K562 (cell line): Measurements from ENCODE around the gene OGFR. TPM values are rescaled to one million over a fixed set of nuclear protein-coding genes. Genes with fewer than 3 reads are reported as not detected.

Source experiments
- ATAC-seq: fragments of 200-7000 bp; cut with Tn5 transposase; 3 replicates; pipeline ENCODE4 v1.9.1; 2020; ENCODE audit warnings: moderate library complexity
- BruUV-seq: library from RNA; stranded (reverse); fragments of 400-500 nt; replicated peaks from 2 replicates; lab custom pipeline; 2021; lab: Mats Ljungman, UMichigan
- CTCF ChIA-PET: fragments of 300-600 bp; formaldehyde crosslinking; extraction: SDS; loops from one replicate; lab custom pipeline; 2021; ENCODE audit warnings: low intra/inter-chr PET ratio; lab: Yijun Ruan, JAX
- POLR2A ChIA-PET: fragments of 300-600, 350-650 bp; sonication (Branson Sonifier 250); formaldehyde crosslinking; extraction: SDS; loops from one replicate; lab custom pipeline; 2021; ENCODE audit warnings: antibody characterized with exemption, inconsistent platforms; lab: Yijun Ruan, JAX
- DNase-seq, 4 experiments: peaks; one replicate each; pipeline versions ENCODE4 v3.0.0 to v3.0.0-alpha.2; 2011 to 2018; ENCODE audit warnings: low spot score in 3 of 4, mixed read lengths in 3 of 4; ENCODE audit errors: extremely low read depth in 1 of 4
- FAIRE-seq: peaks from 2 replicates; lab custom pipeline; 2011; peaks lifted over from hg19 to GRCh38; lab: Jason Lieb, UNC
- H2AFZ ChIP-seq: 2 replicates; pipeline ENCODE4 v1.6.0; 2011; ENCODE audit warnings: low read depth, low read length, control low read depth, inconsistent platforms
- H3K27ac ChIP-seq: fragments of 200-600 bp; 3 replicates; pipeline ENCODE4 v1.8.0; 2011; ENCODE audit warnings: low read depth, mild to moderate bottlenecking, control low read depth, inconsistent platforms, low read length, moderate library complexity, mixed read lengths; ENCODE audit errors: extremely low read depth
- H3K27me3 ChIP-seq, 2 experiments: fragments of 300-600 bp in 1 of 2; 2 replicates in 1 of 2; 3 replicates in 1 of 2; pipeline versions ENCODE4 v1.6.0 to v1.8.0; 2011; ENCODE audit warnings: inconsistent platforms in 2 of 2, low read length in 2 of 2, mild to moderate bottlenecking in 1 of 2, mixed read lengths in 1 of 2, moderate library complexity in 1 of 2; ENCODE audit not compliant: control insufficient read depth in 2 of 2, insufficient read depth in 2 of 2
- H3K36me3 ChIP-seq: fragments of 300-600 bp; 3 replicates; pipeline ENCODE4 v1.8.0; 2011; ENCODE audit warnings: mild to moderate bottlenecking, low read length, inconsistent platforms; ENCODE audit not compliant: control insufficient read depth, insufficient read depth
- H3K4me1 ChIP-seq, 2 experiments: fragments of 200-600 bp in 1 of 2; replicated peaks in 1 of 2; 2 replicates in 1 of 2; 3 replicates in 1 of 2; pipeline versions ENCODE4 v1.5.1 to v1.8.0; 2011; ENCODE audit warnings: inconsistent platforms in 2 of 2, low read length in 2 of 2, mild to moderate bottlenecking in 1 of 2, mixed read lengths in 1 of 2, moderate library complexity in 1 of 2; ENCODE audit not compliant: control insufficient read depth in 2 of 2, insufficient read depth in 2 of 2
- H3K4me2 ChIP-seq: 2 replicates; pipeline ENCODE4 v1.6.1; 2011; ENCODE audit warnings: low read length, control low read depth, inconsistent platforms, mixed read lengths; ENCODE audit not compliant: insufficient read depth
- H3K4me3 ChIP-seq: fragments of 200-600 bp; sonication (generic), shearing (Covaris generic); 2 replicates; pipeline ENCODE4 v1.5.1; 2016; ENCODE audit warnings: control low read depth, inconsistent platforms
- H3K79me2 ChIP-seq: fragments of 200-600 bp; 3 replicates; pipeline ENCODE4 v1.8.0; 2011; ENCODE audit warnings: low read length, inconsistent platforms; ENCODE audit not compliant: control insufficient read depth, insufficient read depth
- H3K9ac ChIP-seq, 2 experiments: 2 replicates each; pipeline versions ENCODE4 v1.6.0 to v1.6.1; 2011; ENCODE audit warnings: low read depth in 2 of 2, low read length in 2 of 2, control low read depth in 1 of 2, inconsistent platforms in 1 of 2, mild to moderate bottlenecking in 1 of 2, mixed read lengths in 1 of 2; ENCODE audit not compliant: insufficient read depth in 1 of 2
- H3K9me1 ChIP-seq: one replicate; pipeline ENCODE4 v1.6.0; 2011; ENCODE audit warnings: inconsistent platforms, mild to moderate bottlenecking, low read length, moderate library complexity; ENCODE audit not compliant: control insufficient read depth, insufficient read depth
- H3K9me3 ChIP-seq: replicated peaks from 2 replicates; pipeline ENCODE4 v1.5.1; 2011; ENCODE audit warnings: low read depth, low read length, inconsistent platforms; ENCODE audit not compliant: control insufficient read depth, insufficient read depth
- H4K20me1 ChIP-seq: replicated peaks from 2 replicates; pipeline ENCODE4 v1.6.1; 2011; ENCODE audit warnings: low read length, inconsistent platforms, mixed read lengths; ENCODE audit not compliant: control insufficient read depth, insufficient read depth
- POLR2G ChIP-seq: fragments of 200-400 bp; formaldehyde crosslinking; IDR thresholded peaks from 2 replicates; pipeline ENCODE4 v1.6.1; 2017; ENCODE audit warnings: low read depth, mild to moderate bottlenecking, antibody characterized with exemption, low read length, moderate library complexity
- ZNF561 ChIP-seq: fragments of 450-650 bp; formaldehyde crosslinking; conservative IDR thresholded peaks from 2 replicates; pipeline ENCODE4 v1.4.0; 2020; ENCODE audit warnings: mild to moderate bottlenecking, moderate library complexity
- ZNF764 ChIP-seq: fragments of 250-450 bp; sonication (Bioruptor Pico); IDR thresholded peaks from 2 replicates; pipeline ENCODE4 v1.4.0; 2020; ENCODE audit warnings: low read depth, mild to moderate bottlenecking, moderate library complexity
- whole genome bisulfite sequencing: fragments of 100-300 bp; shearing (Covaris generic); methylation state at CpG from one replicate; pipeline ENCODE4 v1.1.6; 2016; ENCODE audit warnings: low coverage, mixed read lengths; ENCODE audit not compliant: insufficient coverage; ENCODE audit errors: missing lambda C conversion rate; 5-methylcytosine and 5-hydroxymethylcytosine counted together
- in situ Hi-C: fragments of 300-500 bp; cut with MboI; formaldehyde crosslinking; loops from 4 replicates; pipeline ENCODE4 v1.15.0; 2018; ENCODE audit warnings: inconsistent platforms, mixed read lengths
- intact Hi-C: fragments of 100-400 bp; cut with micrococcal nuclease; formaldehyde crosslinking; loops from 2 replicates; pipeline ENCODE4 v1.14.2; 2022
- polyA plus RNA-seq, 8 experiments: library from polyadenylated mRNA; depleted of rRNA in 4 of 8; stranded (reverse) in 5 of 8; unstranded in 3 of 8; fragments of >200 nt; fragmentation: Nextera tagmentation in 2 of 8; fragmentation: Illumina TruSeq in 1 of 8; extraction: Ambion mirVana in 2 of 8; extraction: Trizol in 1 of 8; gene quantifications; 2 replicates each; pipeline versions ENCODE4 v1.2.1 to v1.2.3, GENCODE V29; 2011 to 2014; ENCODE audit warnings: inconsistent platforms in 1 of 8, missing spikeins in 1 of 8
- total RNA-seq, 7 experiments: library from RNA; depleted of rRNA in 6 of 7; stranded (reverse); fragments of >200 nt in 6 of 7; fragmentation: Illumina TruSeq in 2 of 7; extraction: Trizol in 2 of 7; gene quantifications; 2 replicates each; pipeline versions ENCODE4 v1.2.1 to v1.2.3, GENCODE V29; 2011 to 2021; ENCODE audit warnings: low replicate concordance in 1 of 7
- TF ChIP-seq, protein P1 (sequence below): sonication (generic); formaldehyde crosslinking; IDR thresholded peaks from 2 replicates; pipeline ENCODE4 v1.8.1; 2023; ENCODE audit warnings: mild to moderate bottlenecking, missing genetic modification reagents

Gene OGFR
- total and polyA plus RNA-seq, 9 of the 15 experiments (the other 6 are each of a cell fraction or from before 2014, with no cell fraction given): 0.39 to 56.3 (median 17.5) TPM

DNA sequence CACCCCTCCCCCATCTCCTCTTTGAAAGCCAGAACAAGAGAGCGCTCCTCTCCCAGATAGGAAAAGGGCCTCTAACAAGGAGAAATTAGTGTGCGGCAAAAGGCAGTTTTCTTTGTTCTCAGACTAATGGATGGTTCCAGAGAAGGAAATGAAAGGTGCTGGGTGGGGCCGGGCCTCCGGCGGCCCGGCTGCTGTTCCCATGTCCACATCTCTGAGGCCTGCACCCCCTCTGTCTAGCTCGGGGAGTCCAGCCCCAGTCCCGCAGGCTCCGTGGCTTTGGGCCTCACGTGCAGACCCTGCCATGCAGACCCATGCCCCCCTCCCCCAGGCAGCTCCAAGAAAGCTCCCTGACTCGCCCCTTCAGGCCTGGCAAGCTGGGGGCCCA lies 44.2 kb upstream of the OGFR start:
- no peaks in the 10 kb centered on the region for H3K36me3 ChIP-seq
- TF ChIP-seq POLR2G (peak; percentile 11; the same call in 1 of the 2 replicates), ZNF561 (no peak)
- TF ChIP-seq, all 486 proteins: peak for 1
- H4K20me1 ChIP-seq: peaks cover 15% of the 10 kb centered on the region
- no peak for FAIRE-seq
- CTCF ChIA-PET: no interaction called here
- H3K79me2 ChIP-seq: no peaks in the 10 kb centered on the region
- intact Hi-C loops: no loop called here
- ATAC-seq: no peak
- POLR2A ChIA-PET: no interaction called here
- no peak overlapping the region for H3K4me3 ChIP-seq
- H3K9me1 ChIP-seq: no peaks in the 10 kb centered on the region
- peaks cover 0 to 39% of the 10 kb centered on the region in 2 experiments; a peak in 3 of 5 replicates for H3K4me1 ChIP-seq
- BruUV-seq: no TSS peak
- no peak overlapping the region for H2AFZ ChIP-seq
- H3K9ac ChIP-seq: no peak overlapping the region
- WGBS: 53% methylated on average over 9 of the region's 11 CpGs
- H3K27me3 ChIP-seq: peaks cover 0 to 22% of the 10 kb centered on the region in 2 experiments; a peak in 3 of 5 replicates
- H3K27ac ChIP-seq: no peak overlapping the region
- H3K9me3 ChIP-seq: no peaks in the 10 kb centered on the region
- no peak overlapping the region for H3K4me2 ChIP-seq
- no peak for DNase-seq
- in situ Hi-C loops: no loop called here

DNA sequence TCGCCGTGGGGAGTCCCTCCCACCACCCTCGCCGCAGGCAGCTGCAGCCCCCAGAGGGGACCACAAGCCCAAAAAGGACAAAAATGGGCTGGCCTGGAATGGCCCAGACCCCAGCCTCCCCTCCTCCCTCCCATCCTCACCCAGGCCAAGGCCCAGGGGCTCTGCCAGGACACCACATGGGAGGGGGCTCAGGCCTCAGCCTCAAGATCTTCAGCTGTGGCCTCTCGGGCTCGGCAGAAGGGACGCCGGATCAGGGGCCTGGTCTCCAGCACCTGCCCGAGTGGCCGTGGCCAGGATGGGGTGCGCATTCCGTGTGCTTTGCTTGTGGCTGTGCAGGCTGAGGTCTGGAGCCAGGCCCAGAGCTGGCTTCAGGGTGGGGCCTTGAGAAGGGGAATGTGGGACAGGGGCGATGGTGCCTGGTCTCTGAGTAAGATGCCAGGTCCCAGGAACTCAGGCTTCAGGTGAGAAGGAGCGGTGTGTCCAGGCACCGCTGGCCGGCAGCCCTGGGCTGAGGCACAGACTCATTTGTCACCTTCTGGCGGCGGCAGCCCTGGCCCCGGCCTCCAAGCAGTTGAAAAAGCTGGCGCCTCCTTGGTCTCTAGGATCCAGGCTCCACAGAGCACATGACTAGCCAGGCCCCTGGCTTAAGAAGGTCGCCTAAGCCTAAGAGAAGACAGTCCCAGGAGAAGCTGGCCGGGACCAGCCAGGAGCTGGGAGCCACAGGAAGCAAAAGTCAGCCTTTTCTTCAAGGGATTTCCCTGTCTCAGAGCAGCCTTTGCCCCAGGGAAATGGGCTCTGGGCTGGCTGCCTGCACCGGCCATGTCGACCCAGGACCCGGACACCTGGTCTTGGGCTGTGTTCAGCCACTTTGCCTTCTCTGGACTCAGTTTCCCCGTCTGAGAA lies 43.5 kb upstream of the OGFR start:
- ChIA-PET POLR2A (interaction anchor here (1.1 kb wide), 1 partner anchor 9 kb away, joined by 4 read pairs; no protein-coding TSS in a partner anchor), CTCF (no interaction called here)
- in situ Hi-C loops: no loop called here
- no peak overlapping the region for H3K4me2 ChIP-seq
- DNase-seq (no peak), FAIRE-seq (no peak), ATAC-seq (peak; percentile 22)
- H3K9me1 ChIP-seq: no peaks in the 10 kb centered on the region
- no peak overlapping the region for H2AFZ ChIP-seq
- peak overlapping the region in 1 of 2 experiments; percentile 68; a peak in 2 of 4 replicates for H3K9ac ChIP-seq
- H3K4me3 ChIP-seq: no peak overlapping the region
- H3K36me3 ChIP-seq: no peaks in the 10 kb centered on the region
- H3K27me3 ChIP-seq: peaks cover 0 to 24% of the 10 kb centered on the region in 2 experiments; a peak in 3 of 5 replicates
- intact Hi-C loops: no loop called here
- no peaks in the 10 kb centered on the region for H3K9me3 ChIP-seq
- peaks cover 0 to 39% of the 10 kb centered on the region in 2 experiments; a peak in 3 of 5 replicates for H3K4me1 ChIP-seq
- no TSS peak for BruUV-seq
- TF ChIP-seq, protein P1, sequence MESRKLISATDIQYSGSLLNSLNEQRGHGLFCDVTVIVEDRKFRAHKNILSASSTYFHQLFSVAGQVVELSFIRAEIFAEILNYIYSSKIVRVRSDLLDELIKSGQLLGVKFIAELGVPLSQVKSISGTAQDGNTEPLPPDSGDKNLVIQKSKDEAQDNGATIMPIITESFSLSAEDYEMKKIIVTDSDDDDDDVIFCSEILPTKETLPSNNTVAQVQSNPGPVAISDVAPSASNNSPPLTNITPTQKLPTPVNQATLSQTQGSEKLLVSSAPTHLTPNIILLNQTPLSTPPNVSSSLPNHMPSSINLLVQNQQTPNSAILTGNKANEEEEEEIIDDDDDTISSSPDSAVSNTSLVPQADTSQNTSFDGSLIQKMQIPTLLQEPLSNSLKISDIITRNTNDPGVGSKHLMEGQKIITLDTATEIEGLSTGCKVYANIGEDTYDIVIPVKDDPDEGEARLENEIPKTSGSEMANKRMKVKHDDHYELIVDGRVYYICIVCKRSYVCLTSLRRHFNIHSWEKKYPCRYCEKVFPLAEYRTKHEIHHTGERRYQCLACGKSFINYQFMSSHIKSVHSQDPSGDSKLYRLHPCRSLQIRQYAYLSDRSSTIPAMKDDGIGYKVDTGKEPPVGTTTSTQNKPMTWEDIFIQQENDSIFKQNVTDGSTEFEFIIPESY (CRISPR knock-in tag): peak; percentile 73; the same call in 1 of the 2 replicates
- TF ChIP-seq ZNF764 (CRISPR knock-in tag): no peak
- TF ChIP-seq POLR2G: peak; percentile 46; the same call in 1 of the 2 replicates
- 46% methylated on average over 25 of the region's 26 CpGs for WGBS
- H3K27ac ChIP-seq: no peak overlapping the region
- H4K20me1 ChIP-seq: peaks cover 15% of the 10 kb centered on the region
- no peaks in the 10 kb centered on the region for H3K79me2 ChIP-seq
